Germinal center (tissue), 1 donor: Measurements from ENCODE around the gene WIPF1.
"Not testable (repeated sequence)": the region's sequence is repeated elsewhere in the genome, so short reads cannot be mapped to it uniquely, and the experiment has no call there.

Source experiments
- DNase-seq: peaks from one replicate; pipeline ENCODE4 v3.0.0; 2012; ENCODE audit warnings: mixed read lengths, low spot score

The WIPF1 gene

GRCh38 chr2:174572556-174572955 lies 25.0 kb downstream of the WIPF1 start:
- no peak for DNase-seq

- no peak for DNase-seq
Observed at GRCh38 chr2:174571669-174572323, 25.8 kb downstream of the WIPF1 start.

GRCh38 chr2:174570318-174570958 lies 27.2 kb downstream of the WIPF1 start:
- no peak for DNase-seq

GRCh38 chr2:174569678-174570077 lies 27.9 kb downstream of the WIPF1 start:
- DNase-seq, result no peak

- DNase-seq, result no peak
Observed at GRCh38 chr2:174568425-174568824, 29.2 kb downstream of the WIPF1 start.

GRCh38 chr2:174566871-174567270 lies 30.7 kb downstream of the WIPF1 start:
- no peak for DNase-seq

- DNase-seq, result no peak
Observed at GRCh38 chr2:174563530-174564282, 33.9 kb downstream of the WIPF1 start.

GRCh38 chr2:174561972-174562370 lies 35.6 kb downstream of the WIPF1 start:
- DNase-seq, result no peak

GRCh38 chr2:174561283-174561971 lies 36.2 kb downstream of the WIPF1 start:
- no peak for DNase-seq

- DNase-seq, result no peak
Observed at GRCh38 chr2:174560737-174561136, 36.9 kb downstream of the WIPF1 start.

GRCh38 chr2:174555998-174556397 lies 41.6 kb downstream of the WIPF1 start:
- no peak for DNase-seq

- no peak for DNase-seq
Observed at GRCh38 chr2:174554529-174555150, 43.0 kb downstream of the WIPF1 start.

- DNase-seq, result peak; percentile 71
Observed at GRCh38 chr2:174553811-174554493, 43.7 kb downstream of the WIPF1 start.

- no peak for DNase-seq
Observed at GRCh38 chr2:174552880-174553279, 44.7 kb downstream of the WIPF1 start.

- no peak for DNase-seq
Observed at GRCh38 chr2:174551697-174552096, 45.9 kb downstream of the WIPF1 start.

- DNase-seq, result not testable (repeated sequence)
Observed at GRCh38 chr2:174548646-174549045, 49.0 kb downstream of the WIPF1 start.

GRCh38 chr2:174548021-174548420 lies 49.6 kb downstream of the WIPF1 start:
- DNase-seq, result not testable (repeated sequence)

- no peak for DNase-seq
Observed at GRCh38 chr2:174546519-174547506, 50.8 kb downstream of the WIPF1 start.

GRCh38 chr2:174545240-174545639 lies 52.4 kb downstream of the WIPF1 start:
- DNase-seq, result no peak

- no peak for DNase-seq
Observed at GRCh38 chr2:174544802-174545201, 52.8 kb downstream of the WIPF1 start.
